ENCODE data around the gene PLD2.

GRCh38 chr17:4858882-4859260 is 51.9 kb downstream of the PLD2 start:
- TF ChIP-seq, protein P1, sequence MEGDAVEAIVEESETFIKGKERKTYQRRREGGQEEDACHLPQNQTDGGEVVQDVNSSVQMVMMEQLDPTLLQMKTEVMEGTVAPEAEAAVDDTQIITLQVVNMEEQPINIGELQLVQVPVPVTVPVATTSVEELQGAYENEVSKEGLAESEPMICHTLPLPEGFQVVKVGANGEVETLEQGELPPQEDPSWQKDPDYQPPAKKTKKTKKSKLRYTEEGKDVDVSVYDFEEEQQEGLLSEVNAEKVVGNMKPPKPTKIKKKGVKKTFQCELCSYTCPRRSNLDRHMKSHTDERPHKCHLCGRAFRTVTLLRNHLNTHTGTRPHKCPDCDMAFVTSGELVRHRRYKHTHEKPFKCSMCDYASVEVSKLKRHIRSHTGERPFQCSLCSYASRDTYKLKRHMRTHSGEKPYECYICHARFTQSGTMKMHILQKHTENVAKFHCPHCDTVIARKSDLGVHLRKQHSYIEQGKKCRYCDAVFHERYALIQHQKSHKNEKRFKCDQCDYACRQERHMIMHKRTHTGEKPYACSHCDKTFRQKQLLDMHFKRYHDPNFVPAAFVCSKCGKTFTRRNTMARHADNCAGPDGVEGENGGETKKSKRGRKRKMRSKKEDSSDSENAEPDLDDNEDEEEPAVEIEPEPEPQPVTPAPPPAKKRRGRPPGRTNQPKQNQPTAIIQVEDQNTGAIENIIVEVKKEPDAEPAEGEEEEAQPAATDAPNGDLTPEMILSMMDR (IDR thresholded peaks at IDR 0.05; ENCODE audit: low read length), result no peak
- no peak for TF ChIP-seq EZH2 (optimal IDR thresholded peaks at IDR 0.05; ENCODE audit: low read depth, low read length)
